Cardiac muscle cell (in vitro differentiated cells and primary cell): Measurements from ENCODE around the gene ARHGAP15. TPM values are rescaled to one million over a fixed set of nuclear protein-coding genes. Genes with fewer than 3 reads are reported as not detected.

Experiments used
- DNase-seq, 2 donors: peaks; one replicate each; pipeline versions ENCODE4 v3.0.0 to v3.0.0-alpha.2; 2010 to 2017; ENCODE audit warnings: low read depth in 1 of 2, low spot score in 1 of 2
- H3K27ac ChIP-seq: fragments of 200-600 bp; sonication (generic); 2 replicates; pipeline ENCODE4 v1.5.1; 2016
- H3K27me3 ChIP-seq: fragments of 200-600 bp; sonication (generic); 2 replicates; pipeline ENCODE4 v1.6.0; 2016; ENCODE audit warnings: control low read depth
- H3K36me3 ChIP-seq: fragments of 200-600 bp; sonication (generic); 2 replicates; pipeline ENCODE4 v1.5.1; 2016; ENCODE audit warnings: control low read depth
- H3K4me1 ChIP-seq: fragments of 200-600 bp; sonication (generic); 2 replicates; pipeline ENCODE4 v1.8.1; 2017; ENCODE audit warnings: low read depth, mild to moderate bottlenecking, mixed run types
- H3K4me3 ChIP-seq: fragments of 200-600 bp; sonication (generic); 2 replicates; pipeline ENCODE4 v1.5.1; 2016; ENCODE audit warnings: mild to moderate bottlenecking
- H3K9me3 ChIP-seq: fragments of 200-600 bp; sonication (generic); 2 replicates; pipeline ENCODE4 v1.5.1; 2017; ENCODE audit warnings: low read depth, mild to moderate bottlenecking, control low read depth
- polyA plus RNA-seq: library from polyadenylated mRNA; unstranded; fragments of >200 nt; fragmentation: Nextera tagmentation; extraction: Ambion mirVana; gene quantifications from 2 replicates; pipeline ENCODE4 v1.2.1, GENCODE V29; 2016
- total RNA-seq: library from RNA; depleted of rRNA; stranded (reverse); fragments of >200 nt; gene quantifications from 2 replicates; pipeline ENCODE4 v1.2.3, GENCODE V29; 2016
- TF ChIP-seq, protein P1 (sequence below): IDR thresholded peaks from 2 replicates; pipeline ENCODE4 v1.5.1; 2012; ENCODE audit warnings: low read depth, mild to moderate bottlenecking, low read length

The ARHGAP15 gene
- total and polyA plus RNA-seq, 2 experiments from 2014 or later: not detected

DNA sequence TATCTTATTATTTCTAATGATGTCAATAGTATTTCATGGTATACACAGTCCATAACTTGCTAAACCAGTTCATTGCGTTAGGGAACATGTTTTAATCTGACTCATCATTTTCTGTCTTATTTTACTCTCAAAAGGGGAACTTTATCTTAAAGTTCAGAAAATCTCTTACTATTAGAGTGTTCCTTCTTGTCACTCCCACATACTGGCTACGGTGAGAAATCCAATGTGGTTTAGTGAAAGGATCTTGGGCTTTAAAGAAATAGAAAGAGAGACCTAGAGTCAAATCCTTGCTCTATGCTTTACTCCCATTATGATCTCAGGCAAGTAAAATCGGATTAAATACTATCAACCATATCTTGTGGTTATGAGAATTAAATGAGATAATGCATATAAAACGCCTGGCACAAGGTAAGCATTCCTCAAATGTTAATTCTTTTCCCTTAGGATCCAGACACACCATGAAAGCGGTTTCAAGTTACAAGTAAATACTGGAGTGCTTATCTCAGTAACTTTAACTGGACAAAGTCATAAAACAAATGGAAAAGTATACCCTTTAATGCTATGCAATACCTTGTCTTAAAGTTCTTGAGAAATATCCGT, 576.0 kb downstream of the ARHGAP15 start:
- Histone ChIP-seq H3K27me3 (no peaks in the 10 kb centered on the region), H3K9me3 (no peaks in the 10 kb centered on the region), H3K4me3 (no peak overlapping the region), H3K4me1 (peaks cover 12% of the 10 kb centered on the region), H3K27ac (no peak overlapping the region), H3K36me3 (no peaks in the 10 kb centered on the region)
- peak in 1 of 2 donors; percentile 71 for DNase-seq
- TF ChIP-seq, protein P1, sequence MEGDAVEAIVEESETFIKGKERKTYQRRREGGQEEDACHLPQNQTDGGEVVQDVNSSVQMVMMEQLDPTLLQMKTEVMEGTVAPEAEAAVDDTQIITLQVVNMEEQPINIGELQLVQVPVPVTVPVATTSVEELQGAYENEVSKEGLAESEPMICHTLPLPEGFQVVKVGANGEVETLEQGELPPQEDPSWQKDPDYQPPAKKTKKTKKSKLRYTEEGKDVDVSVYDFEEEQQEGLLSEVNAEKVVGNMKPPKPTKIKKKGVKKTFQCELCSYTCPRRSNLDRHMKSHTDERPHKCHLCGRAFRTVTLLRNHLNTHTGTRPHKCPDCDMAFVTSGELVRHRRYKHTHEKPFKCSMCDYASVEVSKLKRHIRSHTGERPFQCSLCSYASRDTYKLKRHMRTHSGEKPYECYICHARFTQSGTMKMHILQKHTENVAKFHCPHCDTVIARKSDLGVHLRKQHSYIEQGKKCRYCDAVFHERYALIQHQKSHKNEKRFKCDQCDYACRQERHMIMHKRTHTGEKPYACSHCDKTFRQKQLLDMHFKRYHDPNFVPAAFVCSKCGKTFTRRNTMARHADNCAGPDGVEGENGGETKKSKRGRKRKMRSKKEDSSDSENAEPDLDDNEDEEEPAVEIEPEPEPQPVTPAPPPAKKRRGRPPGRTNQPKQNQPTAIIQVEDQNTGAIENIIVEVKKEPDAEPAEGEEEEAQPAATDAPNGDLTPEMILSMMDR: no peak

DNA sequence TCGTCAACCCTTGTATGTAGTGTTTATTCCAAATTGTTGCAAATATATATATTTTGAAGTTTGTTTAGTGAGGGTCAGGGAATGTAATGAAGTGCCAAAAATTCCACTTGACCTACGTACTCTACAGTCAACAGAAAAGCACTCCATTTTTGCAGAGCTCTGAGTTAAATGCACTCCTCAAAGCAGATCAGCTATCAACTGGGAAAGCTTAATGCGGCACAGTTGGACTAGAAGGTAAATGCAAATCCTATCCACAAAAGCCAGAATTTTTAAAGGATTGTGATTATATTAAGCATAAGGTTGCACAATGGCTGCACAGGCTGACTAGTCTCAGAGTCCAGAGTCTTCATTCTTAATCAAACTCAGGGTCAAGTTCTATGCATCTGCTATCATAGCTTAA, 577.1 kb downstream of the ARHGAP15 start:
- H3K4me1 ChIP-seq: peaks cover 12% of the 10 kb centered on the region
- H3K27ac ChIP-seq: no peak overlapping the region
- H3K36me3 ChIP-seq: no peaks in the 10 kb centered on the region
- no peak for DNase-seq
- no peaks in the 10 kb centered on the region for H3K27me3 ChIP-seq
- TF ChIP-seq, protein P1: no peak
- no peak overlapping the region for H3K4me3 ChIP-seq
- H3K9me3 ChIP-seq: no peaks in the 10 kb centered on the region

DNA sequence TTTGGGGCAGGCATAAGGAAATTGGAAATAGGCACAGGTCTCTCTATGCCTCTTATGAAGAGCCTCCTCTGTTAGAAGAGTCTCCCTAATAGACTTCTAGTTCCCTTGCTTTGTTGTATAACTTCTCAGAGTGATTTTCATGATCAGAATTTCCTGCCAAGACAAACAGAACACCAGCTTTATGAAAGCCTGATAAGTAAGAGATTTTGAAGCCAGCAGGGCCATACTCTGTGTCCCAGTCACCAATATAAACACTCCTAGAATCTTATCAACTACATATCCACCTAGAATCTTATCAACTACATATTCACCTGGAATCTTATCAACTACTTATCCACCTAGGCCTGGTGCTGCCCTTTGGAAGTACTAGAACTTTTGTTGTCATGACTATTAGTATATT, 579.5 kb downstream of the ARHGAP15 start:
- TF ChIP-seq, protein P1: no peak
- Histone ChIP-seq H3K4me3 (no peak overlapping the region), H3K9me3 (no peaks in the 10 kb centered on the region), H3K27me3 (no peaks in the 10 kb centered on the region), H3K36me3 (no peaks in the 10 kb centered on the region), H3K4me1 (peaks cover 12% of the 10 kb centered on the region), H3K27ac (no peak overlapping the region)
- no peak for DNase-seq

DNA sequence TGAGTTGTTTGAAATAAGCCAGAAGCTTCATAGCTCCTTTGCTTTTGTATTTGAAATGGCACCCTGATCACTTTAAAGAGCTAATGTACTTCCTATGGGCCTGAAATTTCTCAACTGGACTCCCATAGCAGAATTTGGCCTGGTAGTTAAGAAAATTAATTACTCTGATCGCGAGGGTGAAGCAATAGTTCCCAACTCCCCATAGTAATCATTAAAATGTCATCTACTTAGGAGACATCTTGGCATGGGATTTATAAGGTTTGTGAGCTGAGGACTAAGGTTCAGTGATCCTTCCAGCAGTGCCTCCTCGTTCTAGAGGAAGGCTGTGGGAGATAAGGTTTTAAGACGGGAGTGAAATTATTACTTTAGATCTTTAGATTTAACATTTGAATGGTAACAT, 581.0 kb downstream of the ARHGAP15 start:
- no peaks in the 10 kb centered on the region for H3K9me3 ChIP-seq
- no peak overlapping the region for H3K4me3 ChIP-seq
- H3K27ac ChIP-seq: no peak overlapping the region
- H3K27me3 ChIP-seq: no peaks in the 10 kb centered on the region
- no peaks in the 10 kb centered on the region for H3K36me3 ChIP-seq
- peaks cover under 1% of the 10 kb centered on the region for H3K4me1 ChIP-seq
- DNase-seq: no peak
- TF ChIP-seq, protein P1: no peak

DNA sequence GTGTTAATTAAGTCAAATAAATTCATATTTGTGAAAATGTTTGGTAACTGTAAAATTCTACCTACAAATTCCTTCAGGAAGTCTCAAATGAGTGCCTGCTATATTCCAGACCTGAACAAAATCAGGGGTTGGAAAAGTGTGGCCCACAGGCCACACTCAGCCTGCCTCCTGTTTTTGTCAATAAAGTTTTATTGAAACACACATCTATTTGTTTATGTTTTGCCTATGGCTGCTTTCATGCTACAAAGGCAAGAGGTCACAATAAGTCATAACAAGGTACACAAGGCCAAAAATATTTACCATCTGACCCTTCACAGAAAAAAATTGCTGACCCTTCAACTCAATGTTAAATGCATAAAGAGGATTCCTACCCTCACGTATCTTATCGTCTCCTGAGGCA, 581.7 kb downstream of the ARHGAP15 start:
- Histone ChIP-seq H3K9me3 (no peaks in the 10 kb centered on the region), H3K36me3 (no peaks in the 10 kb centered on the region), H3K4me3 (no peak overlapping the region), H3K27me3 (no peaks in the 10 kb centered on the region), H3K4me1 (no peaks in the 10 kb centered on the region), H3K27ac (no peak overlapping the region)
- DNase-seq: no peak
- TF ChIP-seq, protein P1: no peak

GRCh38 chr2:143716522-143716921, 587.3 kb downstream of the ARHGAP15 start:
- TF ChIP-seq, protein P1: no peak
- peak in 1 of 2 donors; percentile 19 for DNase-seq
- Histone ChIP-seq H3K36me3 (no peaks in the 10 kb centered on the region), H3K4me1 (no peaks in the 10 kb centered on the region), H3K9me3 (no peaks in the 10 kb centered on the region), H3K27ac (no peak overlapping the region), H3K27me3 (no peaks in the 10 kb centered on the region), H3K4me3 (no peak overlapping the region)
